Tibial artery (tissue), 4 donors: ENCODE measurements around the gene LRP1B.

Source experiments
- DNase-seq, 2 donors: peaks; one replicate each; pipeline ENCODE4 v3.0.0-alpha.2; 2019
- H3K27ac ChIP-seq, 2 donors: fragments of 200-600 bp; sonication (generic) in 1 of 2; 1 replicate in 1 of 2; 2 replicates in 1 of 2; pipeline ENCODE4 v1.5.1; 2018 to 2019; ENCODE audit warnings: mild to moderate bottlenecking in 1 of 2
- H3K27me3 ChIP-seq, 2 donors: fragments of 200-600 bp; sonication (generic) in 1 of 2; one replicate each; pipeline versions ENCODE4 v1.5.1 to v1.6.0; 2016 to 2019
- H3K36me3 ChIP-seq, 3 donors: fragments of 200-600 bp; sonication (generic) in 2 of 3; one replicate each; pipeline ENCODE4 v1.5.1; 2016 to 2019; ENCODE audit warnings: mild to moderate bottlenecking in 2 of 3
- H3K4me1 ChIP-seq, 4 donors: fragments of 200-600 bp; sonication (generic) in 2 of 4; 1 replicate in 3 of 4; 2 replicates in 1 of 4; pipeline ENCODE4 v1.5.1; 2016 to 2019
- H3K4me3 ChIP-seq, 2 donors: fragments of 200-600 bp; sonication (generic) in 1 of 2; 1 replicate in 1 of 2; 2 replicates in 1 of 2; pipeline ENCODE4 v1.5.1; 2018 to 2019; ENCODE audit warnings: mild to moderate bottlenecking in 2 of 2
- H3K9me3 ChIP-seq, 3 donors: fragments of 200-600 bp; sonication (generic) in 1 of 3; one replicate each; pipeline ENCODE4 v1.5.1; 2016 to 2019
- CTCF ChIP-seq, 2 experiments: fragments of 200-600 bp in 1 of 2; fragments of 450-650 bp in 1 of 2; IDR thresholded peaks; one replicate each; pipeline ENCODE4 v1.5.1; 2017 to 2019; ENCODE audit warnings: antibody characterized with exemption in 2 of 2, mild to moderate bottlenecking in 1 of 2, moderate library complexity in 1 of 2
- intact Hi-C: fragments of 100-400 bp; cut with DNase I; formaldehyde crosslinking; loops from one replicate; pipeline ENCODE4 v1.15.0; 2023; ENCODE audit warnings: low total_unique reads

The LRP1B gene

GRCh38 chr2:141055531-141055930 lies 1075.3 kb downstream of the LRP1B start:
- H3K36me3 ChIP-seq = no peaks in the 10 kb centered on the region
- no peaks in the 10 kb centered on the region for H3K4me1 ChIP-seq
- DNase-seq = no peak
- TF ChIP-seq CTCF (IDR thresholded peaks at IDR 0.05) = no peak
- no peak overlapping the region for H3K4me3 ChIP-seq
- no peak overlapping the region for H3K27ac ChIP-seq
- no peaks in the 10 kb centered on the region for H3K27me3 ChIP-seq
- intact Hi-C loops = no loop called here
- no peaks in the 10 kb centered on the region for H3K9me3 ChIP-seq

GRCh38 chr2:141048951-141049350 lies 1081.9 kb downstream of the LRP1B start:
- no peak for DNase-seq
- intact Hi-C loops = no loop called here

GRCh38 chr2:141041281-141041680 lies 1089.5 kb downstream of the LRP1B start:
- intact Hi-C loops = no loop called here
- no peaks in the 10 kb centered on the region for H3K4me1 ChIP-seq
- no peak for DNase-seq
- H3K27me3 ChIP-seq = no peaks in the 10 kb centered on the region
- no peaks in the 10 kb centered on the region for H3K36me3 ChIP-seq
- no peak for TF ChIP-seq CTCF (IDR thresholded peaks at IDR 0.05)
- H3K27ac ChIP-seq = no peak overlapping the region
- H3K4me3 ChIP-seq = no peak overlapping the region
- no peaks in the 10 kb centered on the region for H3K9me3 ChIP-seq

More at GRCh38 chr2:141048951-141049350, 1081.9 kb downstream of the LRP1B start:
- Histone ChIP-seq H3K4me3 (no peak overlapping the region), H3K9me3 (no peaks in the 10 kb centered on the region), H3K4me1 (no peaks in the 10 kb centered on the region), H3K27ac (no peak overlapping the region), H3K36me3 (no peaks in the 10 kb centered on the region), H3K27me3 (no peaks in the 10 kb centered on the region)
- no peak for TF ChIP-seq CTCF (IDR thresholded peaks at IDR 0.05)

GRCh38 chr2:141038341-141038740 lies 1092.5 kb downstream of the LRP1B start:
- DNase-seq = no peak
- no peak overlapping the region for H3K27ac ChIP-seq
- no peaks in the 10 kb centered on the region for H3K4me1 ChIP-seq
- no peak overlapping the region for H3K4me3 ChIP-seq
- no peaks in the 10 kb centered on the region for H3K36me3 ChIP-seq
- intact Hi-C loops = no loop called here
- H3K9me3 ChIP-seq = no peaks in the 10 kb centered on the region
- H3K27me3 ChIP-seq = no peaks in the 10 kb centered on the region
- no peak for TF ChIP-seq CTCF (IDR thresholded peaks at IDR 0.05)

GRCh38 chr2:141037361-141037760 lies 1093.5 kb downstream of the LRP1B start:
- DNase-seq = no peak
- no peaks in the 10 kb centered on the region for H3K36me3 ChIP-seq
- H3K27me3 ChIP-seq = no peaks in the 10 kb centered on the region
- TF ChIP-seq CTCF (IDR thresholded peaks at IDR 0.05) = no peak
- H3K27ac ChIP-seq = no peak overlapping the region
- H3K4me1 ChIP-seq = no peaks in the 10 kb centered on the region
- no peak overlapping the region for H3K4me3 ChIP-seq
- intact Hi-C loops = no loop called here
- no peaks in the 10 kb centered on the region for H3K9me3 ChIP-seq

GRCh38 chr2:141035846-141036420 lies 1094.9 kb downstream of the LRP1B start:
- H3K27ac ChIP-seq = no peak overlapping the region
- no peaks in the 10 kb centered on the region for H3K4me1 ChIP-seq
- intact Hi-C loops = no loop called here
- no peaks in the 10 kb centered on the region for H3K36me3 ChIP-seq
- no peaks in the 10 kb centered on the region for H3K9me3 ChIP-seq
- H3K4me3 ChIP-seq = no peak overlapping the region
- no peak for TF ChIP-seq CTCF (IDR thresholded peaks at IDR 0.05)
- H3K27me3 ChIP-seq = no peaks in the 10 kb centered on the region
- no peak for DNase-seq
